GM12878 (cell line): ENCODE data around the gene GNAZ.

Experiments
- CEBPB ChIP-seq, 2 experiments: fragments of 150-350 bp in 1 of 2; IDR thresholded peaks; 2 replicates each; pipeline ENCODE4 v1.6.1; 2012 to 2014; ENCODE audit warnings: low read depth in 2 of 2, low read length in 2 of 2, borderline replicate concordance in 1 of 2, inconsistent platforms in 1 of 2
- POLR2A ChIP-seq: IDR thresholded peaks from 2 replicates; pipeline ENCODE4 v1.6.1; 2011; ENCODE audit warnings: low read depth, mild to moderate bottlenecking, low read length
- YBX1 ChIP-seq: fragments of 450-650 bp; IDR thresholded peaks from 2 replicates; pipeline ENCODE4 v1.6.1; 2016; ENCODE audit warnings: antibody characterized with exemption
- ZNF207 ChIP-seq: fragments of 450-650 bp; IDR thresholded peaks from 2 replicates; pipeline ENCODE4 v1.6.1; 2014; ENCODE audit warnings: antibody characterized with exemption, mild to moderate bottlenecking, borderline replicate concordance
- TF ChIP-seq, protein P1 (sequence below): IDR thresholded peaks from 2 replicates; pipeline ENCODE4 v1.6.1; 2011; ENCODE audit warnings: borderline replicate concordance, low read depth, mild to moderate bottlenecking, moderate library complexity, low read length; ENCODE audit not compliant: insufficient read depth, poor library complexity, severe bottlenecking

DNA sequence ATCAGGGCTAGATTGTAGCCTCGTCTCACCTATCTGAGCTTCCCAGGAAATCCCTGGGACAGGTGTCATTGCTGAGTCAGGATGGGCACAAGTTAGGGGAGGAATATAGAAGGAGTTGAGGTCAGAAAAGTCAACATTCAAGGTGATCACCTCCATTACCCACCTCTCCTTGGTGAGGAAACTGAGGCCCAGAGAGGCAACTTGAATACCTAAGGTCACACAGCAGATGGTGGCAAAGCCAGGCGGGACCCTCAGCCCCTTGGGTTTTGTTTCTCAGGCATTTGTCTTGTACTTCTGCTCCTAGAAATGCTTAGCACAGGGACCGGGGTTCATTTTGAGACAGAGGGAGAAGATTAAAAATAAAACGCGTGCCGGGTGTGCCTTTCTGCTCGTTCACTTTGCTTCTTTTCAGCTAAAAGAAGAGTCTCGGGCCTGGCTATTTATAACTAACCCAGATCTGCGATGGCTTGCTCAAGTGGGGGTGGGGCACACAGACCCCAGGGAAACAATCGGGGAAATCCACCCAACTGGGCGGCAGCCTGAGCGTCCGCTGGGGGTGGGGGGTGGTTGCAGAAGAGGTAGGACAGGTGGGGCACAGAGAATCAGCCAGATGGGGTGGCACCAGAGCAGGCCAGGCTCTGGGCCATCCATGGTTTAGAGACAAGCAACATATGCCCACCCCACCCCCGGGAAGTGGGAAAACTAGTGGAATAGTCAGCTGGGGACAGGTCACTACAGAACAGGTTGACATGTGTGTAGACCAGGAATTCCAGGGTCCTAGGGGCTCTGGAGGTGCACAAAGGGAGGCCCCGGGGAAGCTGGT lies 3.9 kb upstream of the GNAZ start:
- TF ChIP-seq ZNF207 (no peak), CEBPB (IDR thresholded peaks at IDR 0.05; ENCODE audit: borderline replicate concordance in 1 of 2, low read depth in 2 of 2, low read length in 2 of 2) (no peak), YBX1 (no peak), POLR2A (no peak)
- TF ChIP-seq, protein P1, sequence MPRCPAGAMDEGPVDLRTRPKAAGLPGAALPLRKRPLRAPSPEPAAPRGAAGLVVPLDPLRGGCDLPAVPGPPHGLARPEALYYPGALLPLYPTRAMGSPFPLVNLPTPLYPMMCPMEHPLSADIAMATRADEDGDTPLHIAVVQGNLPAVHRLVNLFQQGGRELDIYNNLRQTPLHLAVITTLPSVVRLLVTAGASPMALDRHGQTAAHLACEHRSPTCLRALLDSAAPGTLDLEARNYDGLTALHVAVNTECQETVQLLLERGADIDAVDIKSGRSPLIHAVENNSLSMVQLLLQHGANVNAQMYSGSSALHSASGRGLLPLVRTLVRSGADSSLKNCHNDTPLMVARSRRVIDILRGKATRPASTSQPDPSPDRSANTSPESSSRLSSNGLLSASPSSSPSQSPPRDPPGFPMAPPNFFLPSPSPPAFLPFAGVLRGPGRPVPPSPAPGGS: no peak
